ENCODE results near the gene GPR21.

DNA sequence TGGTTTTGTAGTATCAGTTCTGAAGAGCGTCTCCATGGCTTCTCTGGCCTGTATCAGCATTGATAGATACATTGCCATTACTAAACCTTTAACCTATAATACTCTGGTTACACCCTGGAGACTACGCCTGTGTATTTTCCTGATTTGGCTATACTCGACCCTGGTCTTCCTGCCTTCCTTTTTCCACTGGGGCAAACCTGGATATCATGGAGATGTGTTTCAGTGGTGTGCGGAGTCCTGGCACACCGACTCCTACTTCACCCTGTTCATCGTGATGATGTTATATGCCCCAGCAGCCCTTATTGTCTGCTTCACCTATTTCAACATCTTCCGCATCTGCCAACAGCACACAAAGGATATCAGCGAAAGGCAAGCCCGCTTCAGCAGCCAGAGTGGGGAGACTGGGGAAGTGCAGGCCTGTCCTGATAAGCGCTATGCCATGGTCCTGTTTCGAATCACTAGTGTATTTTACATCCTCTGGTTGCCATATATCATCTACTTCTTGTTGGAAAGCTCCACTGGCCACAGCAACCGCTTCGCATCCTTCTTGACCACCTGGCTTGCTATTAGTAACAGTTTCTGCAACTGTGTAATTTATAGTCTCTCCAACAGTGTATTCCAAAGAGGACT, 1.5 kb downstream of the GPR21 start:
- TF ChIP-seq CTCF (conservative IDR thresholded peaks at IDR 0.05; ENCODE audit: low read depth in 2 of 2) (no peak), POLR2AphosphoS5 (IDR thresholded peaks at IDR 0.05; ENCODE audit: low read depth) (no peak), EZH2 (IDR thresholded peaks at IDR 0.05; ENCODE audit: low read depth, unreplicated experiment) (no peak), EZH2phosphoT487 (IDR thresholded peaks at IDR 0.05; ENCODE audit: unreplicated experiment) (no peak), NANOG (IDR thresholded peaks at IDR 0.05; ENCODE audit: borderline replicate concordance) (no peak)
- TF ChIP-seq, protein P1, sequence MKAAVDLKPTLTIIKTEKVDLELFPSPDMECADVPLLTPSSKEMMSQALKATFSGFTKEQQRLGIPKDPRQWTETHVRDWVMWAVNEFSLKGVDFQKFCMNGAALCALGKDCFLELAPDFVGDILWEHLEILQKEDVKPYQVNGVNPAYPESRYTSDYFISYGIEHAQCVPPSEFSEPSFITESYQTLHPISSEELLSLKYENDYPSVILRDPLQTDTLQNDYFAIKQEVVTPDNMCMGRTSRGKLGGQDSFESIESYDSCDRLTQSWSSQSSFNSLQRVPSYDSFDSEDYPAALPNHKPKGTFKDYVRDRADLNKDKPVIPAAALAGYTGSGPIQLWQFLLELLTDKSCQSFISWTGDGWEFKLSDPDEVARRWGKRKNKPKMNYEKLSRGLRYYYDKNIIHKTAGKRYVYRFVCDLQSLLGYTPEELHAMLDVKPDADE (IDR thresholded peaks at IDR 0.05): no peak
